Measurements from ENCODE around the gene CBFA2T3.
"Not testable (repeated sequence)": the region's sequence is repeated elsewhere in the genome, so short reads cannot be mapped to it uniquely, and the experiment has no call there.

Gene CBFA2T3

GRCh38 chr16:88919936-88920335 lies 57.1 kb downstream of the CBFA2T3 start:
- no peak overlapping the region for H3K4me3 ChIP-seq (ENCODE audit: low read depth, low read length)
- no peak for DNase-seq (ENCODE audit: low read depth)
- no peak for TF ChIP-seq CTCF (IDR thresholded peaks at IDR 0.05; ENCODE audit: control insufficient read depth, extremely low read depth, insufficient read depth)

- DNase-seq (ENCODE audit: low read depth), result not testable (repeated sequence)
Observed at GRCh38 chr16:88918896-88919295, 58.1 kb downstream of the CBFA2T3 start.

GRCh38 chr16:88917915-88918627 lies 58.9 kb downstream of the CBFA2T3 start:
- H3K4me3 ChIP-seq (ENCODE audit: low read depth, low read length), result no peak overlapping the region
- TF ChIP-seq CTCF (IDR thresholded peaks at IDR 0.05; ENCODE audit: control insufficient read depth, extremely low read depth, insufficient read depth), result no peak
- DNase-seq (ENCODE audit: low read depth), result no peak

More at GRCh38 chr16:88918896-88919295, 58.1 kb downstream of the CBFA2T3 start:
- not testable (repeated sequence) for H3K4me3 ChIP-seq (ENCODE audit: low read depth, low read length)

GRCh38 chr16:88917146-88917914 lies 59.7 kb downstream of the CBFA2T3 start:
- TF ChIP-seq CTCF (IDR thresholded peaks at IDR 0.05; ENCODE audit: control insufficient read depth, extremely low read depth, insufficient read depth), result no peak
- H3K4me3 ChIP-seq (ENCODE audit: low read depth, low read length), result no peak overlapping the region
- no peak for DNase-seq (ENCODE audit: low read depth)

GRCh38 chr16:88915639-88916327 lies 61.2 kb downstream of the CBFA2T3 start:
- H3K4me3 ChIP-seq (ENCODE audit: low read depth, low read length), result no peak overlapping the region
- DNase-seq (ENCODE audit: low read depth), result no peak
- TF ChIP-seq CTCF (IDR thresholded peaks at IDR 0.05; ENCODE audit: control insufficient read depth, extremely low read depth, insufficient read depth), result no peak

GRCh38 chr16:88914750-88915368 lies 62.1 kb downstream of the CBFA2T3 start:
- no peak for TF ChIP-seq CTCF (IDR thresholded peaks at IDR 0.05; ENCODE audit: control insufficient read depth, extremely low read depth, insufficient read depth)
- no peak for DNase-seq (ENCODE audit: low read depth)
- no peak overlapping the region for H3K4me3 ChIP-seq (ENCODE audit: low read depth, low read length)

GRCh38 chr16:88913870-88914269 lies 63.1 kb downstream of the CBFA2T3 start:
- no peak overlapping the region for H3K4me3 ChIP-seq (ENCODE audit: low read depth, low read length)
- no peak for TF ChIP-seq CTCF (IDR thresholded peaks at IDR 0.05; ENCODE audit: control insufficient read depth, extremely low read depth, insufficient read depth)
- DNase-seq (ENCODE audit: low read depth), result no peak

Data from LNCaP clone FGC (cell line).